DMS 273 treated with DMSO at 0.1 percent for 48 hours (cell line): ENCODE data around the gene TRAF7.
A peak's percentile ranks its signal among the peaks of the same experiment; 100 is the strongest.

Experiments used
- DNase-seq: peaks from one replicate; lab custom pipeline; 2025; lab: John Stamatoyannopoulos, UW

TRAF7 gene

GRCh38 chr16:2147981-2148671 is 7.5 kb upstream of the TRAF7 start, which contains the start of gene RAB26:
RAB26 (plus strand) TSS chr16:2148625; CDS start chr16:2148784, 159 bp downstream.
- DNase-seq, result peak; percentile 92

- peak; percentile 54 for DNase-seq
Observed at GRCh38 chr16:2148714-2149629, 6.6 kb upstream of the TRAF7 start.

GRCh38 chr16:2149630-2150417 is 5.8 kb upstream of the TRAF7 start:
- DNase-seq, result peak; percentile 19

- peak; percentile 98 for DNase-seq
Observed at GRCh38 chr16:2150418-2151187, 5.0 kb upstream of the TRAF7 start.

- DNase-seq, result peak; percentile 96
Observed at GRCh38 chr16:2151188-2152091, 4.1 kb upstream of the TRAF7 start.

GRCh38 chr16:2152695-2153506 is 2.7 kb upstream of the TRAF7 start:
- peak; percentile 58 for DNase-seq

- no peak for DNase-seq
Observed at GRCh38 chr16:2154533-2155090, 970 bp upstream of the TRAF7 start.

GRCh38 chr16:2155977-2156848 is 631 bp downstream of the TRAF7 start:
- peak; percentile 43 for DNase-seq

- DNase-seq, result no peak
Observed at GRCh38 chr16:2156849-2157224, 1.3 kb downstream of the TRAF7 start.

- no peak for DNase-seq
Observed at GRCh38 chr16:2157480-2158261, 2.1 kb downstream of the TRAF7 start.

GRCh38 chr16:2158262-2158638 is 2.7 kb downstream of the TRAF7 start:
- no peak for DNase-seq

- DNase-seq, result no peak
Observed at GRCh38 chr16:2159175-2159838, 3.7 kb downstream of the TRAF7 start.

GRCh38 chr16:2160915-2161551 is 5.5 kb downstream of the TRAF7 start:
- no peak for DNase-seq

GRCh38 chr16:2161911-2162310 is 6.3 kb downstream of the TRAF7 start:
- DNase-seq, result no peak

GRCh38 chr16:2162676-2163118 is 7.1 kb downstream of the TRAF7 start:
- no peak for DNase-seq

GRCh38 chr16:2163211-2163881 is 7.8 kb downstream of the TRAF7 start:
- DNase-seq, result no peak
